NT2/D1 (cell line): Measurements from ENCODE around the gene BRD4.
"Not testable (repeated sequence)": the region's sequence is repeated elsewhere in the genome, so short reads cannot be mapped to it uniquely, and the experiment has no call there.

ENCODE experiments used
- DNase-seq: peaks from one replicate; pipeline ENCODE4 v3.0.0-alpha.2; 2011; ENCODE audit warnings: low read depth, low spot score
- H3K27me3 ChIP-seq: 2 replicates; pipeline ENCODE4 v1.6.0; 2011; ENCODE audit warnings: mild to moderate bottlenecking; ENCODE audit not compliant: insufficient read length, insufficient read depth
- H3K36me3 ChIP-seq: 2 replicates; pipeline ENCODE4 v1.6.1; 2011; ENCODE audit warnings: mild to moderate bottlenecking, low read length, mixed read lengths; ENCODE audit not compliant: insufficient read depth, insufficient read length
- H3K4me1 ChIP-seq: 2 replicates; pipeline ENCODE4 v1.5.1; 2011; ENCODE audit not compliant: insufficient read depth, insufficient read length
- H3K4me3 ChIP-seq: 2 replicates; pipeline ENCODE4 v1.5.1; 2011; ENCODE audit warnings: low read depth; ENCODE audit not compliant: insufficient read length
- H3K9ac ChIP-seq: 2 replicates; pipeline ENCODE4 v1.6.0; 2011; ENCODE audit warnings: low read depth; ENCODE audit not compliant: insufficient read length
- H3K9me3 ChIP-seq: 2 replicates; pipeline ENCODE4 v1.5.1; 2011; ENCODE audit warnings: mild to moderate bottlenecking, low read length; ENCODE audit not compliant: insufficient read depth
- SUZ12 ChIP-seq: IDR thresholded peaks from 2 replicates; pipeline ENCODE4 v1.6.1; 2011; ENCODE audit not compliant: insufficient read length, insufficient read depth; ENCODE audit errors: extremely low read depth
- YY1 ChIP-seq: IDR thresholded peaks from 2 replicates; pipeline ENCODE4 v1.6.1; 2011; ENCODE audit not compliant: insufficient read length, insufficient read depth
- ZNF274 ChIP-seq: IDR thresholded peaks from 2 replicates; pipeline ENCODE4 v1.6.1; 2011; ENCODE audit warnings: mild to moderate bottlenecking, low read depth, low read length

BRD4 gene

GRCh38 chr19:15368798-15369593, 36.7 kb upstream of the BRD4 start:
- no peak for TF ChIP-seq YY1
- TF ChIP-seq ZNF274, result no peak
- Histone ChIP-seq H3K36me3 (peaks cover 89% of the 10 kb centered on the region), H3K9ac (no peak overlapping the region), H3K4me3 (no peak overlapping the region), H3K4me1 (peaks cover 3% of the 10 kb centered on the region), H3K9me3 (peaks cover 12% of the 10 kb centered on the region; the same call in 1 of the 2 replicates), H3K27me3 (no peaks in the 10 kb centered on the region)
- DNase-seq, result no peak

GRCh38 chr19:15368051-15368632, 35.8 kb upstream of the BRD4 start:
- TF ChIP-seq ZNF274 (no peak), YY1 (no peak), SUZ12 (no peak)
- no peak overlapping the region for H3K9ac ChIP-seq

GRCh38 chr19:15367439-15367838, 35.1 kb upstream of the BRD4 start:
- H3K4me3 ChIP-seq, result no peak overlapping the region
- no peak for DNase-seq
- no peak overlapping the region for H3K9ac ChIP-seq
- H3K4me1 ChIP-seq, result no peaks in the 10 kb centered on the region
- H3K36me3 ChIP-seq, result peaks cover 74% of the 10 kb centered on the region
- TF ChIP-seq YY1 (no peak), SUZ12 (no peak), ZNF274 (no peak)
- H3K9me3 ChIP-seq, result peaks cover 12% of the 10 kb centered on the region; the same call in 1 of the 2 replicates
- H3K27me3 ChIP-seq, result no peaks in the 10 kb centered on the region

More at GRCh38 chr19:15368051-15368632, 35.8 kb upstream of the BRD4 start:
- no peaks in the 10 kb centered on the region for H3K27me3 ChIP-seq
- peaks cover 12% of the 10 kb centered on the region; the same call in 1 of the 2 replicates for H3K9me3 ChIP-seq
- peaks cover 3% of the 10 kb centered on the region for H3K4me1 ChIP-seq
- peaks cover 81% of the 10 kb centered on the region for H3K36me3 ChIP-seq
- no peak overlapping the region for H3K4me3 ChIP-seq
- DNase-seq, result no peak

- no peaks in the 10 kb centered on the region for H3K27me3 ChIP-seq
- peaks cover 17% of the 10 kb centered on the region; the same call in 1 of the 2 replicates for H3K9me3 ChIP-seq
- peaks cover 71% of the 10 kb centered on the region for H3K36me3 ChIP-seq
- no peak overlapping the region for H3K4me3 ChIP-seq
- H3K9ac ChIP-seq, result no peak overlapping the region
- DNase-seq, result no peak
- TF ChIP-seq YY1, result no peak
- TF ChIP-seq ZNF274, result no peak
- TF ChIP-seq SUZ12, result no peak
- no peaks in the 10 kb centered on the region for H3K4me1 ChIP-seq
Observed at GRCh38 chr19:15365264-15365663, 32.9 kb upstream of the BRD4 start.

- not testable (repeated sequence) for DNase-seq, H3K27me3 ChIP-seq, H3K4me1 ChIP-seq, H3K4me3 ChIP-seq, H3K9ac ChIP-seq
- Histone ChIP-seq H3K9me3 (peaks cover 17% of the 10 kb centered on the region; the same call in 1 of the 2 replicates), H3K36me3 (peaks cover 69% of the 10 kb centered on the region)
Observed at GRCh38 chr19:15363791-15364190, 31.5 kb upstream of the BRD4 start.

- peaks cover 69% of the 10 kb centered on the region for H3K36me3 ChIP-seq
- not testable (repeated sequence) for H3K9ac ChIP-seq, H3K27me3 ChIP-seq, H3K4me1 ChIP-seq, H3K4me3 ChIP-seq, DNase-seq
- H3K9me3 ChIP-seq, result peaks cover 17% of the 10 kb centered on the region; the same call in 1 of the 2 replicates
Observed at GRCh38 chr19:15363048-15363447, 30.7 kb upstream of the BRD4 start.

- peaks cover 66% of the 10 kb centered on the region for H3K36me3 ChIP-seq
- H3K27me3 ChIP-seq, result not testable (repeated sequence)
Observed at GRCh38 chr19:15360015-15360414, 27.7 kb upstream of the BRD4 start.

GRCh38 chr19:15358918-15359317, 26.6 kb upstream of the BRD4 start:
- Histone ChIP-seq H3K9ac (no peak overlapping the region), H3K9me3 (peaks cover 5% of the 10 kb centered on the region; the same call in 1 of the 2 replicates), H3K27me3 (no peaks in the 10 kb centered on the region), H3K4me1 (no peaks in the 10 kb centered on the region), H3K4me3 (no peak overlapping the region), H3K36me3 (peaks cover 72% of the 10 kb centered on the region)
- DNase-seq, result no peak
- TF ChIP-seq ZNF274, result no peak
- TF ChIP-seq SUZ12, result no peak
- TF ChIP-seq YY1, result no peak

More at GRCh38 chr19:15360015-15360414, 27.7 kb upstream of the BRD4 start:
- not testable (repeated sequence) for H3K9ac ChIP-seq, H3K4me3 ChIP-seq, DNase-seq, H3K4me1 ChIP-seq
- peaks cover 14% of the 10 kb centered on the region; the same call in 1 of the 2 replicates for H3K9me3 ChIP-seq
